HUDEP-2 (cell line): ENCODE data around the gene CHRM1.
"Not testable (repeated sequence)": the region's sequence is repeated elsewhere in the genome, so short reads cannot be mapped to it uniquely, and the experiment has no call there.

Experiments used
- DNase-seq, 76 experiments: peaks; one replicate each; lab custom pipeline; 2025; ENCODE audit not compliant: unreplicated experiment in 76 of 76; lab: John Stamatoyannopoulos, UW

Gene CHRM1, protein sequence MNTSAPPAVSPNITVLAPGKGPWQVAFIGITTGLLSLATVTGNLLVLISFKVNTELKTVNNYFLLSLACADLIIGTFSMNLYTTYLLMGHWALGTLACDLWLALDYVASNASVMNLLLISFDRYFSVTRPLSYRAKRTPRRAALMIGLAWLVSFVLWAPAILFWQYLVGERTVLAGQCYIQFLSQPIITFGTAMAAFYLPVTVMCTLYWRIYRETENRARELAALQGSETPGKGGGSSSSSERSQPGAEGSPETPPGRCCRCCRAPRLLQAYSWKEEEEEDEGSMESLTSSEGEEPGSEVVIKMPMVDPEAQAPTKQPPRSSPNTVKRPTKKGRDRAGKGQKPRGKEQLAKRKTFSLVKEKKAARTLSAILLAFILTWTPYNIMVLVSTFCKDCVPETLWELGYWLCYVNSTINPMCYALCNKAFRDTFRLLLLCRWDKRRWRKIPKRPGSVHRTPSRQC

DNA sequence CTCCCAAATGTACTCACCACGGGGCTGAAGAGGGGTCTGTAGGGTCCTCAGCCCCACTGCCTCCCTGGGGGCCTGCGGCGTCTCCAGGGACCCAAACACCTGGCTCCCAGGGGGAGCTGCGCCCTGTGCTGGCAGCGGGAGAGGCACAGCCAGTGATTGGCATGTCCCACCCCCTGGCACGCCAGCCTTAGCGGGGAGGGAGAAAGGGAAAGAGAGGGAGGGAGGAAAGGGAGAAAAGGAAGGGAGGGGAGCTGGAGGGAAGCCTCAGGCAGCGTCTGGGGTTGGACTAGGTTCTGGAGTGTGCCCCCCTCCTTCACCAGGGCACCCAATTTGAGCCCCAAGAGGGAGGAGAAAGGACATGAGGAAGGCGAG lies at the start of gene CHRM1:
Gene CHRM1 (minus strand): TSS at position 163 of the 372 bp plus-strand sequence. CDS start 10,263 bp downstream, outside the sequence.
- no peak for DNase-seq

DNA sequence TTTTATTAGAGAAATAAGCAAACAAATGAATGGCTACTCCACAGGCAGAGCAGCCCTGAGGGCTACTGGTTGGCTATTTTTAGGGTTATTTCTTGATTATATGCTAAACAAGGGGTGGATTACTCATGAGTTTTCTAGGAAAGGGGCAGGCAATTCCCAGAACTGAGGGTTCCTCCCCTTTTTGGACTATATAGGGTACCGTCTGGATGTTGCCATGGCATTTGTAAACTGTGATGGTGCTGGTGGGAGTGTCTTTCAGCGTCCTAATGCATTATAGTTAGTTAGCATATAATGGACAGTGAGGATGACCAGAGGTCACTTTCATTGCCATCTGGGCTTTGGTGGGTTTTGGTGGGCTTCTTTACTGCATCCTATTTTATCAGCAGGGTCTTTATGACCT lies 44.4 kb upstream of the CHRM1 start:
- DNase-seq = peak in 1 of 76 experiments; percentile 6

GRCh38 chr11:62962391-62962790 lies 41.2 kb upstream of the CHRM1 start:
- no peak for DNase-seq

DNA sequence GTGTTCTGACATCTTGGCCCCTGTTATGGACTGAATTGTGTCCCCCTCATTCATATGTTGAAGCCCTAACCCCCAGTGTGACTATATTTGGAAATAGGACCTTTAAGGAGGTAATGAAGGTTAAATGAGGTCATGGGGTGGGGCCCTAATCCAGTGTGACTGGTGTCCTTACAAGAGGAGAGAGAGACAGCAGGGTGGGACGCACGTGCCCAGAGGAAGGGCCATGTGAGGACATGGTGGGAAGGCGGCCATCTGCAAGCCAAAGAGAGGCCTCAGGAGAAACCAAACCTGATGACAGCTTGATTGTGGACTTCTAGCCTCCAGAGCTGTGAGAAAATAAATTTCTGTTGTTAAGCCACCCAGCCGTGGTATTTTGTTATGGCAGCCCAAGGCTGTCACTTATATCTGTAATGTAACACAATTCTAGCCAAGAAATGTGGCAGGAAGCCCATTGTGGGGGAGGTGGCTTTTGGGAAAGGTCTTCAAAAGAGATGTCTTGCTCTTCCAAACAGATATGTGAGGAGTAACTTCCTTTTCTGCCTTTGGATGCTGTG lies 39.9 kb upstream of the CHRM1 start:
- no peak for DNase-seq

- no peak for DNase-seq
Observed at GRCh38 chr11:62959422-62959980, 38.3 kb upstream of the CHRM1 start.

GRCh38 chr11:62958547-62959421 lies 37.6 kb upstream of the CHRM1 start:
- DNase-seq = no peak

DNA sequence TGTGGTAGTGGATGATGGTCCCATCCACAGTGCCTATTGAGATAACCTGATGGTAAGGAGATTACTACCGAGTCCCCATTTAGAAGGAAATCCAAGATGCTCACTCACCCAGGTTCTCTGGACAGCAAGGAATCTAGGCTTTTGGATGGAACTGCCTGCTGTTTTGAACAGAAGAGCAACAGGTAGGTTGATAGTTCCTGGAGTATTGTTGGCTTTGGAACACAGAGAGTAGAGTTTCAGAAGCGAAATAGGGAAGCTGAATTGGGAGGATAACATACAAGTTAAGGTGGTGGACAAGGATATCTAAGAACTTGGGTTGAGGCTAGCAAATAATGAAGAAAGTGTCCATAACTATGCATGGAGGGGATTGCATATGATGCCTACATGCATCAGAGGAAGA lies 36.0 kb upstream of the CHRM1 start:
- no peak for DNase-seq

GRCh38 chr11:62954478-62954877 lies 33.3 kb upstream of the CHRM1 start:
- no peak for DNase-seq

DNA sequence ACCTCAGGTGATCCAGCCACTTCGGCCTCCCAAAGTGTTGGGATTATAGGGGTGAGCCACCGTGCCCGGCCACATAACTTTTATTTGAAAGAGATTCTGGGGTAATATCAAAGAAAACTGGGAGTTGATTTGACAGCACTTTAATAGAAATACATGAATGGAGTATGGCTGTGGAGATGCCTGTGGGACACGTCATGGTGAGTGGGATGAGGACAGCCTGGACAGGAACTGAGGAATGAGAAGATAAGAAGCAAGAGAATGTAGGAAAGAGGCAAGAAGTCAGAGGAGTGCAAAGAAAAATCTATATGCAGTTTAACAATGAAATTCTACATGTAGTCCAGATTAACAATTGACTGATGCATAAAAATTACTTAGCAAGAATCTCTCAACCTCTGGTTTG lies 32.6 kb upstream of the CHRM1 start:
- DNase-seq = no peak

DNA sequence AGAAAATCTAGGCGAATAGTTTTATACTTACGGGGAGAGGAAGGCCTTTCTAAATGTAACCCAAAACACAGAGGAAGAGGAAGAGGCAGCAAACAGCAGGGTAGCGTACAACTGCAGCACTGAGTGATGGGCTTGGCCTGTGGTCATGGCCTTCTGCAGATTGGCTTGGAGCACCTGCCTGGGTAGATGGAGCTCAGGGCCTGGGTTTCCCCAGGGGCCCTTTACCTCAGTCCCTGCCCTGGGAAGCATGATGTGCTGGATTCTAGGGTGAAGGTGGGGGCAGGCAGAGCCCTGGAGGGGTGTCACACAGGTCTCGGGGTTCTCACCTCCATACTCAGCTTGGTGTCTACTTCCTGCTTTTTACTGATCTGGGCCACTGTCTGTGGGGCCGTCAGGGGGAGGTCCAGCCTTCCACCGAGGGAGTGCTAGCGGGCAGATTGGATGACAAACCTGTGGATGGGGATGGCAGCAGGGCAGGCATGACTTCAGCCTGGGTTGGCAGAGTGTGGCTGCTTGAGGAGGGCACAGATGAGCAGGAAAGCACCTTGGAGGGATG lies 27.7 kb upstream of the CHRM1 start:
- DNase-seq = no peak

GRCh38 chr11:62945538-62945937 lies 24.4 kb upstream of the CHRM1 start:
- DNase-seq = not testable (repeated sequence)

GRCh38 chr11:62937528-62937927 lies 16.4 kb upstream of the CHRM1 start:
- peak in 1 of 76 experiments; percentile 12 for DNase-seq

DNA sequence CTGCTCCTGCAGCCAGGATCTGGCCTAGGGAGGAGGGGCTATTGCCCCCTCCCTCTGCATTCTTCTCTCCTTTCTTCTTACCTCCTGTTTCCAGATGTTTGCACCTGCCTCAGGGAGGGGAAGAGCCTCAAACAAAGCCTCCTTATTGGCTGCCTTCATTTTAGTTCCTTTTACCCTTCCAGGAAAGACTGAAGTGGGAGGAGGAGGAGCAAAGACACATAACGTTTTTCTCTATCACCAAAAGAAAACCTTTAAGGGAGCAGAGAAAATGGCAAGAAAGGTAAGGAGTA lies 13.3 kb upstream of the CHRM1 start:
- DNase-seq = no peak

DNA sequence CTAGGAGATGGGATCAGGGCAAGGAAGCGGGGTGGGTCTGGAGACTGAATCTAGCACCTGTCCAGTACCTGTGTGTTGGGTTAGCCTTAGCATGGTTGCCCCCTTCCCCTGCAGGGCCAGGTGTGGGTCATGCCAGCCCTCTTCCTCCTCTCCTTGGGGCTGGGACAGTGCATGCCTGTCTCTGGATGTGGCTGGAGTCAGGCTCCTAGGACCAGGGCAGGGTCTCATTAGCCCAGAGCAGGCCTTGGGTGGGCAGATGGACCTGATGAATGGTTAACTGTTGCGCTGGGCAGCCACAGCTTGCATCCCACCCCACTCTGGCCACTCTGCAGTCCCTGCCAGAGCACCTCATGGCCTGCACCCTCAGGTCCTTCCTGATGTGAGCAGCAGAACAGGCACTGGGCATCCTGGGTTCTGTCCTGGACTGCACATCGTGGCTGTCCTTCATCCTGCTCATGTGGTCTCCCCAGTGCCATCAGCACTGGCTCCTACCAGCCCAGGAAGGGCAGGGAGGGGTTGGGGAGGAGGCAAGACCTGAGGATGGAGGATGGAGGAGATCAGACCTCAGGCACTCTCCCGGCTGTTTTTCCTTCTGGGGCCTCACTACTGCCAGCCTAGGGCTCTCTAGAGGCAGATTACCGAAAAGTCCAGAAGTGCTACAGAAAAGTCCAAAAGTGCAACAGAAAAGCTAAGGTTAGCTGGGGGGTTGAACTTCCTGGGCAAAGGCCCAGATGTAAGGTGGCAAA lies 12.8 kb upstream of the CHRM1 start:
- no peak for DNase-seq

DNA sequence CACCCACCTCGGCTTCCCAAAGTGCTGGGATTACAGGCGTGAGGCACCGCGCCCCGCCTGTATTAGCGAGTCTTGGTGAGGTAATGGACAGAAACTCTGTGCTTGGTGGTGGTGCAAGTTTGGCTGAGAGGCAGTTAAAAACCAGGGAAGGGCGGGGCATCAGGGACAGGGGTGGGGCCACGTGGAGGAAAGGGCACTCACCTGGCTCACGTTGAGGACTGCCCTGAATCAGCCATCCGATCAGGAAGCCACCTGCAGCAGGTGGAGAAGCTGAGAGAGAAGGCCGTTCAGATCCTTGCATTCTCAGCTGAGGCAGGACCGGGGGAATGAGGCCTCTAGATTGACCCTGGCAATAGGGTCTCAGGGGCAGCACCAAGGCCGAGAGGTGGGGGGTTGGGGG lies 12.1 kb upstream of the CHRM1 start:
- no peak for DNase-seq

GRCh38 chr11:62931499-62932278 lies 10.5 kb upstream of the CHRM1 start:
- DNase-seq = no peak

DNA sequence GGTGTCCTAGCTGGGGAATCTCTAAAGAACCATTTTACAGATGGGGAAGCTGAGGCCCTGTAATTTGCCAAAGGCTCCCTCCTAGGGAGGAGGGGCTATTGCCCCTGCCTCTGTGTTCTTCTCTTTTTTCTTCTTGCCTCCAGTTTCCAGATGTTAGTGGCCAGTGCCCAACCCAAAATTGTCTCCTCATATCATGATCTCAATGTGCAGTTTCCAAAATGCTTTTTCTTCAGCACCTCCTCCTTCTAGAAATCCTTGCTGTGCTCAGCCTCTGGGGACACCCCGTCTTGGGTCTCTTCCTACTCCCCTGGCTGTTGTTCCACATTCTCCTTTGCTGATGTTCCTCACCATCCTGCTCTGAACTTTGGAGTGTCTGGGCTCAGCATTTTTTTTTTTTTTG lies 9.5 kb upstream of the CHRM1 start:
- no peak for DNase-seq

GRCh38 chr11:62930157-62930556 lies 9.0 kb upstream of the CHRM1 start:
- no peak for DNase-seq

DNA sequence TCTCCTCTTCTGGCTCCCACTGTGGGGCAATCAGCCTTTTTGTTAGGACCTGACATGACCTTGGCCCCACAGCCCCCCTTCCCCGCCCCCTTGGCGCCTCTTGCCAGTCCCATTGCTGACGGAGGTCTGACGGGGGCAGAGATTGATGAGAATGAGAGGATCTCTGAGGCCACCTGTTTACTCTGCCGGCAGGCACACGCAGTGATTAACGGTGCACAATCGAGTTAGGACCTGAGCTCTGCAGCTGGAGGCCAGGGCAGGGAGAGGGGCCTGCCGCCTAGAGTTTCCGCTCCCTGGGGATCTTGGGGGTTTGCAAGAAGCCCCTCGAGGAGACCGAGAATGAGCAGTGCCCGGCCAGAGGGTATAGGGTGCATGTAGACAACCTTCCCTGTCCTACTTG lies 6.8 kb upstream of the CHRM1 start:
- DNase-seq = no peak
